ENCODE data around the gene LMF1.
"Not testable (repeated sequence)": the region's sequence is repeated elsewhere in the genome, so short reads cannot be mapped to it uniquely, and the experiment has no call there.

LMF1 gene

GRCh38 chr16:952321-952720 is 18.5 kb downstream of the LMF1 start:
- Histone ChIP-seq H3K4me3 (ENCODE audit: low read length) (no peak overlapping the region), H3K4me2 (ENCODE audit: low read length) (no peak overlapping the region)

GRCh38 chr16:951660-952301 is 19.0 kb downstream of the LMF1 start:
- Histone ChIP-seq H3K27me3 (ENCODE audit: control insufficient read depth, low read length) (no peaks in the 10 kb centered on the region), H3K9me2 (replicated peaks; ENCODE audit: control insufficient read depth, low read length) (no peaks in the 10 kb centered on the region), H3K4me1 (ENCODE audit: control insufficient read depth, low read length) (no peaks in the 10 kb centered on the region), H3K36me3 (ENCODE audit: control insufficient read depth, low read length) (peaks cover 7% of the 10 kb centered on the region; the same call in 1 of the 2 replicates), H3K4me3 (ENCODE audit: low read length) (no peak overlapping the region), H4K20me1 (ENCODE audit: control insufficient read depth, insufficient read depth, low read depth, low read length) (no peaks in the 10 kb centered on the region), H3K9me3 (ENCODE audit: control insufficient read depth, insufficient read depth, low read length) (no peaks in the 10 kb centered on the region), H3K4me2 (ENCODE audit: low read length) (no peak overlapping the region), H3K27ac (ENCODE audit: low read depth, low read length) (no peak overlapping the region), H3F3A (ENCODE audit: control insufficient read depth, insufficient read depth) (no peaks in the 10 kb centered on the region), H3K79me2 (ENCODE audit: control insufficient read depth, low read length) (peaks cover 5% of the 10 kb centered on the region; the same call in 1 of the 2 replicates)
- no peak for TF ChIP-seq CTCF (IDR thresholded peaks at IDR 0.05; ENCODE audit: low read depth, low read length, poor library complexity, severe bottlenecking)
- no peak for TF ChIP-seq EZH2phosphoT487 (IDR thresholded peaks at IDR 0.05; ENCODE audit: borderline replicate concordance, low read length)

More at GRCh38 chr16:952321-952720, 18.5 kb downstream of the LMF1 start:
- H4K20me1 ChIP-seq (ENCODE audit: control insufficient read depth, insufficient read depth, low read depth, low read length), result no peaks in the 10 kb centered on the region
- no peaks in the 10 kb centered on the region for H3K4me1 ChIP-seq (ENCODE audit: control insufficient read depth, low read length)
- peaks cover 8% of the 10 kb centered on the region; the same call in 1 of the 2 replicates for H3K79me2 ChIP-seq (ENCODE audit: control insufficient read depth, low read length)
- no peaks in the 10 kb centered on the region for H3F3A ChIP-seq (ENCODE audit: control insufficient read depth, insufficient read depth)
- no peak for TF ChIP-seq CTCF (IDR thresholded peaks at IDR 0.05; ENCODE audit: low read depth, low read length, poor library complexity, severe bottlenecking)
- no peak for TF ChIP-seq EZH2phosphoT487 (IDR thresholded peaks at IDR 0.05; ENCODE audit: borderline replicate concordance, low read length)
- H3K27ac ChIP-seq (ENCODE audit: low read depth, low read length), result no peak overlapping the region
- H3K36me3 ChIP-seq (ENCODE audit: control insufficient read depth, low read length), result peaks cover 3% of the 10 kb centered on the region; the same call in 1 of the 2 replicates
- no peaks in the 10 kb centered on the region for H3K9me2 ChIP-seq (replicated peaks; ENCODE audit: control insufficient read depth, low read length)
- no peaks in the 10 kb centered on the region for H3K9me3 ChIP-seq (ENCODE audit: control insufficient read depth, insufficient read depth, low read length)
- no peaks in the 10 kb centered on the region for H3K27me3 ChIP-seq (ENCODE audit: control insufficient read depth, low read length)

GRCh38 chr16:950733-951573 is 19.8 kb downstream of the LMF1 start:
- H4K20me1 ChIP-seq (ENCODE audit: control insufficient read depth, insufficient read depth, low read depth, low read length); H3K27ac ChIP-seq (ENCODE audit: low read depth, low read length); H3K9me3 ChIP-seq (ENCODE audit: control insufficient read depth, insufficient read depth, low read length); H3K4me3 ChIP-seq (ENCODE audit: low read length); H3K4me2 ChIP-seq (ENCODE audit: low read length); H3K27me3 ChIP-seq (ENCODE audit: control insufficient read depth, low read length); H3K9me2 ChIP-seq (replicated peaks; ENCODE audit: control insufficient read depth, low read length); H3K79me2 ChIP-seq (ENCODE audit: control insufficient read depth, low read length); H3F3A ChIP-seq (ENCODE audit: control insufficient read depth, insufficient read depth); H3K4me1 ChIP-seq (ENCODE audit: control insufficient read depth, low read length): not testable (repeated sequence)
- peaks cover 12% of the 10 kb centered on the region; the same call in 1 of the 2 replicates for H3K36me3 ChIP-seq (ENCODE audit: control insufficient read depth, low read length)

- not testable (repeated sequence) for H3K9me3 ChIP-seq (ENCODE audit: control insufficient read depth, insufficient read depth, low read length); H3K79me2 ChIP-seq (ENCODE audit: control insufficient read depth, low read length); H3K27me3 ChIP-seq (ENCODE audit: control insufficient read depth, low read length); H3K9me2 ChIP-seq (replicated peaks; ENCODE audit: control insufficient read depth, low read length); H3K4me3 ChIP-seq (ENCODE audit: low read length); H3K4me2 ChIP-seq (ENCODE audit: low read length); H3K27ac ChIP-seq (ENCODE audit: low read depth, low read length); H3K4me1 ChIP-seq (ENCODE audit: control insufficient read depth, low read length); H4K20me1 ChIP-seq (ENCODE audit: control insufficient read depth, insufficient read depth, low read depth, low read length); H3K36me3 ChIP-seq (ENCODE audit: control insufficient read depth, low read length); H3F3A ChIP-seq (ENCODE audit: control insufficient read depth, insufficient read depth)
These were observed 22.0 kb downstream of the LMF1 start for GRCh38 chr16:948767-949166.

- H3K79me2 ChIP-seq (ENCODE audit: control insufficient read depth, low read length); H4K20me1 ChIP-seq (ENCODE audit: control insufficient read depth, insufficient read depth, low read depth, low read length); H3F3A ChIP-seq (ENCODE audit: control insufficient read depth, insufficient read depth); H3K4me3 ChIP-seq (ENCODE audit: low read length); H3K27ac ChIP-seq (ENCODE audit: low read depth, low read length); H3K36me3 ChIP-seq (ENCODE audit: control insufficient read depth, low read length); H3K4me1 ChIP-seq (ENCODE audit: control insufficient read depth, low read length); H3K27me3 ChIP-seq (ENCODE audit: control insufficient read depth, low read length); H3K9me3 ChIP-seq (ENCODE audit: control insufficient read depth, insufficient read depth, low read length); H3K9me2 ChIP-seq (replicated peaks; ENCODE audit: control insufficient read depth, low read length); H3K4me2 ChIP-seq (ENCODE audit: low read length): not testable (repeated sequence)
These were observed 22.9 kb downstream of the LMF1 start for GRCh38 chr16:947922-948303.

Data from DOHH2 (cell line).